Mesendoderm (in vitro differentiated cells): Measurements from ENCODE around the gene ICA1L.

Experiments used
- DNase-seq: peaks from one replicate; pipeline ENCODE4 v3.0.0; 2013
- H2AK5ac ChIP-seq: 2 replicates; pipeline ENCODE4 v1.6.1; 2013; ENCODE audit warnings: low read length, inconsistent platforms
- H2BK120ac ChIP-seq: 2 replicates; pipeline ENCODE4 v1.6.1; 2013; ENCODE audit warnings: low read depth, mild to moderate bottlenecking, low read length, moderate library complexity, mixed read lengths
- H2BK15ac ChIP-seq: replicated peaks from 2 replicates; pipeline ENCODE4 v1.6.1; 2013; ENCODE audit warnings: low read depth, mild to moderate bottlenecking, moderate library complexity
- H2BK5ac ChIP-seq: 2 replicates; pipeline ENCODE4 v1.6.1; 2013; ENCODE audit warnings: low read length, inconsistent platforms
- H3K18ac ChIP-seq: 2 replicates; pipeline ENCODE4 v1.6.1; 2013; ENCODE audit warnings: mild to moderate bottlenecking, low read length, mixed read lengths
- H3K23ac ChIP-seq: one replicate; pipeline ENCODE4 v1.6.1; 2013; ENCODE audit warnings: low read length
- H3K27ac ChIP-seq: 2 replicates; pipeline ENCODE4 v1.5.1; 2013; ENCODE audit warnings: low read depth, mild to moderate bottlenecking, inconsistent platforms, low read length, moderate library complexity
- H3K27me3 ChIP-seq: 2 replicates; pipeline ENCODE4 v1.6.1; 2013; ENCODE audit warnings: low read length, control low read depth, mild to moderate bottlenecking, inconsistent platforms; ENCODE audit not compliant: insufficient read depth, poor library complexity
- H3K36me3 ChIP-seq: 2 replicates; pipeline ENCODE4 v1.6.1; 2013; ENCODE audit warnings: low read length, inconsistent platforms; ENCODE audit not compliant: control insufficient read depth, insufficient read depth
- H3K4ac ChIP-seq: one replicate; pipeline ENCODE4 v1.6.1; 2013; ENCODE audit warnings: low read depth, mild to moderate bottlenecking, low read length, moderate library complexity
- H3K4me1 ChIP-seq: 2 replicates; pipeline ENCODE4 v1.6.1; 2013; ENCODE audit warnings: low read depth, low read length, inconsistent platforms; ENCODE audit not compliant: control insufficient read depth
- H3K4me2 ChIP-seq: 2 replicates; pipeline ENCODE4 v1.6.1; 2013; ENCODE audit warnings: low read length
- H3K4me3 ChIP-seq: 2 replicates; pipeline ENCODE4 v1.5.1; 2013; ENCODE audit warnings: mild to moderate bottlenecking, low read length
- H3K56ac ChIP-seq: one replicate; pipeline ENCODE4 v1.6.1; 2013; ENCODE audit warnings: low read length
- H3K79me1 ChIP-seq: 2 replicates; pipeline ENCODE4 v1.6.1; 2013; ENCODE audit warnings: low read length, inconsistent platforms
- H3K79me2 ChIP-seq: 2 replicates; pipeline ENCODE4 v1.6.1; 2013; ENCODE audit warnings: mild to moderate bottlenecking, low read length; ENCODE audit not compliant: control insufficient read depth, insufficient read depth
- H3K9ac ChIP-seq: 2 replicates; pipeline ENCODE4 v1.6.1; 2013; ENCODE audit warnings: low read length, inconsistent platforms
- H4K5ac ChIP-seq: one replicate; pipeline ENCODE4 v1.6.1; 2013; ENCODE audit warnings: low read length
- H4K8ac ChIP-seq: one replicate; pipeline ENCODE4 v1.6.1; 2013; ENCODE audit warnings: low read depth, mild to moderate bottlenecking, control low read depth, low read length, moderate library complexity
- WGBS: extraction: QIAGEN DNeasy Blood & Tissue Kit; methylation state at CpG from one replicate; pipeline ENCODE4 v1.1.7; 2013; ENCODE audit warnings: low lambda C conversion rate, missing lambda C conversion rate; ENCODE audit not compliant: insufficient coverage; ENCODE audit errors: extremely low coverage; 5-methylcytosine and 5-hydroxymethylcytosine counted together

ICA1L gene

GRCh38 chr2:202771336-202771735 lies 100.2 kb downstream of the ICA1L start:
- H3K4ac ChIP-seq: no peak overlapping the region
- H3K79me2 ChIP-seq: no peaks in the 10 kb centered on the region
- no peak overlapping the region for H4K8ac ChIP-seq
- H3K4me3 ChIP-seq: no peak overlapping the region
- no peak overlapping the region for H4K5ac ChIP-seq
- no peak overlapping the region for H2BK120ac ChIP-seq
- no peak overlapping the region for H2BK15ac ChIP-seq
- H3K18ac ChIP-seq: no peak overlapping the region
- no peak overlapping the region for H2AK5ac ChIP-seq
- no peak overlapping the region for H3K9ac ChIP-seq
- H3K4me2 ChIP-seq: no peak overlapping the region
- no peak overlapping the region for H3K27ac ChIP-seq
- no peaks in the 10 kb centered on the region for H3K79me1 ChIP-seq
- WGBS: no CpG with 5 or more reads among the region's 1 CpG
- H3K4me1 ChIP-seq: no peaks in the 10 kb centered on the region
- H3K36me3 ChIP-seq: no peaks in the 10 kb centered on the region
- no peak overlapping the region for H2BK5ac ChIP-seq
- H3K56ac ChIP-seq: no peak overlapping the region
- no peak overlapping the region for H3K23ac ChIP-seq
- no peak for DNase-seq
- no peaks in the 10 kb centered on the region for H3K27me3 ChIP-seq

GRCh38 chr2:202769201-202769600 lies 102.4 kb downstream of the ICA1L start:
- Histone ChIP-seq H3K56ac (no peak overlapping the region), H2BK15ac (no peak overlapping the region), H3K27me3 (no peaks in the 10 kb centered on the region), H3K18ac (no peak overlapping the region), H3K27ac (no peak overlapping the region), H3K4me2 (no peak overlapping the region), H3K79me1 (no peaks in the 10 kb centered on the region), H2BK5ac (no peak overlapping the region), H3K4ac (no peak overlapping the region), H2AK5ac (no peak overlapping the region), H3K23ac (no peak overlapping the region), H2BK120ac (no peak overlapping the region), H4K5ac (no peak overlapping the region), H3K4me3 (no peak overlapping the region), H3K4me1 (no peaks in the 10 kb centered on the region), H4K8ac (no peak overlapping the region), H3K36me3 (no peaks in the 10 kb centered on the region), H3K79me2 (no peaks in the 10 kb centered on the region), H3K9ac (no peak overlapping the region)
- no peak for DNase-seq

GRCh38 chr2:202768273-202768672 lies 103.3 kb downstream of the ICA1L start:
- H3K4me1 ChIP-seq: no peaks in the 10 kb centered on the region
- no peak overlapping the region for H3K4me3 ChIP-seq
- H3K56ac ChIP-seq: no peak overlapping the region
- no peak overlapping the region for H2BK120ac ChIP-seq
- H4K5ac ChIP-seq: no peak overlapping the region
- no peak overlapping the region for H4K8ac ChIP-seq
- no peak overlapping the region for H3K27ac ChIP-seq
- no peak overlapping the region for H3K4me2 ChIP-seq
- H3K79me2 ChIP-seq: no peaks in the 10 kb centered on the region
- H3K18ac ChIP-seq: no peak overlapping the region
- H3K79me1 ChIP-seq: no peaks in the 10 kb centered on the region
- no peak overlapping the region for H2AK5ac ChIP-seq
- no peak overlapping the region for H2BK5ac ChIP-seq
- DNase-seq: no peak
- no peaks in the 10 kb centered on the region for H3K36me3 ChIP-seq
- no peak overlapping the region for H2BK15ac ChIP-seq
- H3K27me3 ChIP-seq: no peaks in the 10 kb centered on the region
- H3K23ac ChIP-seq: no peak overlapping the region
- no peak overlapping the region for H3K4ac ChIP-seq
- H3K9ac ChIP-seq: no peak overlapping the region

- no peak overlapping the region for H3K4ac ChIP-seq
- H3K79me2 ChIP-seq: no peaks in the 10 kb centered on the region
- no peaks in the 10 kb centered on the region for H3K4me1 ChIP-seq
- H2BK15ac ChIP-seq: no peak overlapping the region
- H3K56ac ChIP-seq: no peak overlapping the region
- no peak overlapping the region for H3K9ac ChIP-seq
- H2BK120ac ChIP-seq: no peak overlapping the region
- no peak overlapping the region for H3K4me3 ChIP-seq
- H3K36me3 ChIP-seq: no peaks in the 10 kb centered on the region
- no peak overlapping the region for H4K8ac ChIP-seq
- no peak overlapping the region for H4K5ac ChIP-seq
- no CpG with 5 or more reads among the region's 5 CpGs for WGBS
- peak; percentile 8 for DNase-seq
- no peak overlapping the region for H2AK5ac ChIP-seq
- H3K79me1 ChIP-seq: no peaks in the 10 kb centered on the region
- H3K27ac ChIP-seq: no peak overlapping the region
- no peaks in the 10 kb centered on the region for H3K27me3 ChIP-seq
- no peak overlapping the region for H3K18ac ChIP-seq
- no peak overlapping the region for H2BK5ac ChIP-seq
- H3K4me2 ChIP-seq: no peak overlapping the region
- H3K23ac ChIP-seq: no peak overlapping the region
Measured at GRCh38 chr2:202765436-202765835, 106.1 kb downstream of the ICA1L start.

- Histone ChIP-seq H3K18ac (no peak overlapping the region), H2AK5ac (no peak overlapping the region), H3K4me1 (no peaks in the 10 kb centered on the region), H3K9ac (no peak overlapping the region), H3K27ac (no peak overlapping the region), H3K79me2 (no peaks in the 10 kb centered on the region), H3K23ac (no peak overlapping the region), H3K56ac (no peak overlapping the region), H2BK120ac (no peak overlapping the region), H3K79me1 (no peaks in the 10 kb centered on the region), H2BK15ac (no peak overlapping the region), H3K4me2 (no peak overlapping the region), H4K5ac (no peak overlapping the region), H3K36me3 (peaks cover 3% of the 10 kb centered on the region), H3K4me3 (no peak overlapping the region), H3K4ac (no peak overlapping the region), H2BK5ac (no peak overlapping the region), H4K8ac (no peak overlapping the region), H3K27me3 (no peaks in the 10 kb centered on the region)
- DNase-seq: no peak
- WGBS: no CpG with 5 or more reads among the region's 3 CpGs
Measured at GRCh38 chr2:202764991-202765390, 106.6 kb downstream of the ICA1L start.

- no peak overlapping the region for H4K8ac ChIP-seq
- H3K79me1 ChIP-seq: no peaks in the 10 kb centered on the region
- no peak overlapping the region for H2BK120ac ChIP-seq
- no peak overlapping the region for H3K4me2 ChIP-seq
- H4K5ac ChIP-seq: no peak overlapping the region
- no peak overlapping the region for H3K4me3 ChIP-seq
- H3K79me2 ChIP-seq: no peaks in the 10 kb centered on the region
- no CpG with 5 or more reads among the region's 1 CpG for WGBS
- peaks cover 3% of the 10 kb centered on the region for H3K36me3 ChIP-seq
- no peaks in the 10 kb centered on the region for H3K4me1 ChIP-seq
- no peak overlapping the region for H2AK5ac ChIP-seq
- H3K4ac ChIP-seq: no peak overlapping the region
- no peak overlapping the region for H3K56ac ChIP-seq
- no peak overlapping the region for H2BK5ac ChIP-seq
- H2BK15ac ChIP-seq: no peak overlapping the region
- H3K27me3 ChIP-seq: no peaks in the 10 kb centered on the region
- no peak overlapping the region for H3K23ac ChIP-seq
- DNase-seq: no peak
- no peak overlapping the region for H3K27ac ChIP-seq
- H3K18ac ChIP-seq: no peak overlapping the region
- no peak overlapping the region for H3K9ac ChIP-seq
Measured at GRCh38 chr2:202763916-202764315, 107.7 kb downstream of the ICA1L start.
